H9 (cell line): ENCODE data around the gene BZW1. TPM values are rescaled to one million over a fixed set of nuclear protein-coding genes. Genes with fewer than 3 reads are reported as not detected.

Experiments used
- DNase-seq: peaks from one replicate; pipeline ENCODE4 v3.0.0-alpha.2; 2017
- H2AFZ ChIP-seq: one replicate; pipeline ENCODE4 v1.6.1; 2013; ENCODE audit warnings: mild to moderate bottlenecking, low read length, control low read depth, moderate library complexity
- H2AK5ac ChIP-seq: 2 replicates; pipeline ENCODE4 v1.6.1; 2013; ENCODE audit warnings: low read length, control low read depth, mixed read lengths; ENCODE audit not compliant: insufficient read length
- H2BK120ac ChIP-seq: one replicate; pipeline ENCODE4 v1.6.1; 2013; ENCODE audit warnings: low read depth, mild to moderate bottlenecking, low read length, control low read depth, inconsistent platforms; ENCODE audit not compliant: poor library complexity, severe bottlenecking
- H2BK12ac ChIP-seq: 2 replicates; pipeline ENCODE4 v1.6.1; 2013; ENCODE audit warnings: low read length, control low read depth, mixed read lengths, low read depth; ENCODE audit not compliant: insufficient read length
- H2BK15ac ChIP-seq: 2 replicates; pipeline ENCODE4 v1.6.1; 2013; ENCODE audit warnings: low read depth, low read length, control low read depth
- H2BK20ac ChIP-seq: one replicate; pipeline ENCODE4 v1.6.1; 2013; ENCODE audit warnings: low read depth, mild to moderate bottlenecking, low read length, control low read depth, inconsistent platforms; ENCODE audit not compliant: poor library complexity, severe bottlenecking
- H2BK5ac ChIP-seq: 2 replicates; pipeline ENCODE4 v1.6.1; 2013; ENCODE audit warnings: low read length, control low read depth, mixed read lengths; ENCODE audit not compliant: insufficient read length
- H3K14ac ChIP-seq: 2 replicates; pipeline ENCODE4 v1.6.1; 2013; ENCODE audit warnings: low read length, control low read depth; ENCODE audit not compliant: insufficient read depth
- H3K18ac ChIP-seq: 2 replicates; pipeline ENCODE4 v1.6.1; 2013; ENCODE audit warnings: low read depth, mild to moderate bottlenecking, mixed read lengths, low read length, control low read depth; ENCODE audit not compliant: insufficient read length
- H3K23ac ChIP-seq: 2 replicates; pipeline ENCODE4 v1.6.1; 2013; ENCODE audit warnings: low read length, control low read depth, mixed read lengths, low read depth; ENCODE audit not compliant: insufficient read length
- H3K23me2 ChIP-seq: 2 replicates; pipeline ENCODE4 v1.6.1; 2013; ENCODE audit warnings: low read depth, mild to moderate bottlenecking, mixed read lengths, low read length, control low read depth; ENCODE audit not compliant: insufficient read length, poor library complexity, severe bottlenecking
- H3K27ac ChIP-seq: 2 replicates; pipeline ENCODE4 v1.5.1; 2013; ENCODE audit warnings: low read length, control low read depth, mixed read lengths, low read depth; ENCODE audit not compliant: insufficient read length
- H3K27me3 ChIP-seq: 2 replicates; pipeline ENCODE4 v1.6.1; 2013; ENCODE audit warnings: low read length, control low read depth, inconsistent platforms; ENCODE audit not compliant: insufficient read depth
- H3K4ac ChIP-seq: 2 replicates; pipeline ENCODE4 v1.6.1; 2013; ENCODE audit warnings: low read depth, mild to moderate bottlenecking, control low read depth, inconsistent platforms, low read length, moderate library complexity
- H3K4me1 ChIP-seq: 2 replicates; pipeline ENCODE4 v1.6.1; 2013; ENCODE audit warnings: low read length, control low read depth, inconsistent platforms; ENCODE audit not compliant: insufficient read depth
- H3K4me2 ChIP-seq: 2 replicates; pipeline ENCODE4 v1.6.1; 2013; ENCODE audit warnings: low read length, control low read depth, mixed read lengths; ENCODE audit not compliant: insufficient read length, insufficient read depth
- H3K56ac ChIP-seq: 2 replicates; pipeline ENCODE4 v1.6.1; 2013; ENCODE audit warnings: low read depth, mild to moderate bottlenecking, mixed read lengths, low read length, control low read depth; ENCODE audit not compliant: insufficient read length
- H3K79me1 ChIP-seq: 2 replicates; pipeline ENCODE4 v1.6.1; 2013; ENCODE audit warnings: low read depth, mild to moderate bottlenecking, moderate library complexity, low read length, control low read depth, inconsistent platforms; ENCODE audit not compliant: insufficient read depth, poor library complexity, severe bottlenecking
- H3K79me2 ChIP-seq: 2 replicates; pipeline ENCODE4 v1.6.1; 2013; ENCODE audit warnings: low read length, control low read depth, inconsistent platforms; ENCODE audit not compliant: insufficient read depth
- H3K9ac ChIP-seq: 2 replicates; pipeline ENCODE4 v1.6.1; 2013; ENCODE audit warnings: low read length, control low read depth, mixed read lengths; ENCODE audit not compliant: insufficient read length; ENCODE audit errors: extremely low read depth
- H3K9me3 ChIP-seq: one replicate; pipeline ENCODE4 v1.6.1; 2013; ENCODE audit warnings: low read depth, low read length, inconsistent platforms; ENCODE audit not compliant: control insufficient read depth
- H3T11ph ChIP-seq: one replicate; pipeline ENCODE4 v1.6.1; 2013; ENCODE audit warnings: mild to moderate bottlenecking, low read length, control low read depth, inconsistent platforms
- H4K20me1 ChIP-seq: one replicate; pipeline ENCODE4 v1.6.1; 2013; ENCODE audit not compliant: control insufficient read depth, insufficient read length, insufficient read depth
- H4K5ac ChIP-seq: 2 replicates; pipeline ENCODE4 v1.6.1; 2013; ENCODE audit warnings: low read depth, mild to moderate bottlenecking, mixed read lengths, low read length, control low read depth; ENCODE audit not compliant: insufficient read length
- H4K8ac ChIP-seq: replicated peaks from 2 replicates; pipeline ENCODE4 v1.6.1; 2013; ENCODE audit warnings: low read length, control low read depth, mixed read lengths, low read depth; ENCODE audit not compliant: insufficient read length
- H4K91ac ChIP-seq: 2 replicates; pipeline ENCODE4 v1.6.1; 2013; ENCODE audit warnings: low read depth, mild to moderate bottlenecking, moderate library complexity, mixed read lengths, low read length, control low read depth; ENCODE audit not compliant: insufficient read length
- H3K27ac Mint-ChIP-seq, 3 experiments: 2 replicates in 2 of 3; 3 replicates in 1 of 3; pipeline ENCODE4 v1.8.0; 2020 to 2021; ENCODE audit warnings: mixed read lengths in 3 of 3, mild to moderate bottlenecking in 1 of 3, moderate library complexity in 1 of 3
- H3K27me3 Mint-ChIP-seq: 2 replicates; pipeline ENCODE4 v1.8.0; 2021; ENCODE audit warnings: low read depth, mild to moderate bottlenecking, moderate library complexity, mixed read lengths
- H3K36me3 Mint-ChIP-seq, 3 experiments: 2 replicates in 2 of 3; 3 replicates in 1 of 3; pipeline ENCODE4 v1.8.0; 2020 to 2021; ENCODE audit warnings: low read depth in 3 of 3, mixed read lengths in 3 of 3; ENCODE audit not compliant: insufficient read depth in 1 of 3
- H3K4me1 Mint-ChIP-seq, 2 experiments: 2 replicates each; pipeline ENCODE4 v1.8.0; 2020; ENCODE audit warnings: mixed read lengths in 2 of 2
- H3K4me3 Mint-ChIP-seq, 2 experiments: 2 replicates in 1 of 2; 3 replicates in 1 of 2; pipeline ENCODE4 v1.8.0; 2020 to 2021; ENCODE audit warnings: mild to moderate bottlenecking in 2 of 2, mixed read lengths in 2 of 2, moderate library complexity in 1 of 2
- H3K9me3 Mint-ChIP-seq, 2 experiments: 2 replicates in 1 of 2; 3 replicates in 1 of 2; pipeline ENCODE4 v1.8.0; 2020; ENCODE audit warnings: mild to moderate bottlenecking in 2 of 2, mixed read lengths in 2 of 2, moderate library complexity in 1 of 2
- WGBS: extraction: QIAGEN DNeasy Blood & Tissue Kit; methylation state at CpG from one replicate; pipeline ENCODE4 v1.1.7; 2013; ENCODE audit warnings: missing lambda C conversion rate, low lambda C conversion rate, mixed read lengths; ENCODE audit not compliant: insufficient read length; ENCODE audit errors: extremely low coverage; 5-methylcytosine and 5-hydroxymethylcytosine counted together
- total RNA-seq: library from RNA; stranded (reverse); gene quantifications from 2 replicates; pipeline ENCODE4 v1.2.1, GENCODE V29; 2021
- TF ChIP-seq, protein P1 (sequence below): fragments of 200-600 bp; sonication (generic); conservative IDR thresholded peaks from 3 replicates; pipeline ENCODE4 v1.8.0; 2021; ENCODE audit warnings: antibody characterized with exemption, mild to moderate bottlenecking

The BZW1 gene
- total RNA-seq, 1 experiment from 2014 or later, result 370 TPM

DNA sequence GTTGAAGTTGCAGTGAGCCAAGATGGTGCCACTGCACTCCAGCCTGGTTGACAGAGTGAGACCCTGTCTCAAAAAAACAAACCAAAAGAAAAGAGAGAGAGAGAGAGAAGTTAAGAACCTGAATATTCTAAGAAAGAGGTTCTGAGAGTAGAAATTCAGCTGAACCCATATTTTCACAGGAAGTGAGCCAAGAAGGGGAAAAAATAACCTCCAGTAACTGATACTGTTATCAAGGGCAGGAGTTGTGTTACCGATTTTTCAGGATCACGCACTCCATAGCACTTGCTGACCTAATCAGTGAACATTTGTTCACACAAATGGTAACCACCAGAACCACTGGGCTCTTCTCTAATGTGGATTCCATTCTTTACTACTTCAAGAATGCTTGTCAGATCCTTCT is 39.1 kb upstream of the BZW1 start:
- no peak overlapping the region for H4K8ac ChIP-seq
- H3K27ac ChIP-seq, result no peak overlapping the region
- Mint-ChIP-seq H3K4me1 (peaks cover 5 to 12% of the 10 kb centered on the region in 2 experiments), H3K4me3 (no peak overlapping the region), H3K9me3 (peaks cover 9 to 10% of the 10 kb centered on the region in 2 experiments), H3K27me3 (peaks cover 2% of the 10 kb centered on the region; the same call in 1 of the 2 replicates), H3K36me3 (peaks cover 0 to 9% (median 0%) of the 10 kb centered on the region in 3 experiments; a peak in 2 of 7 replicates), H3K27ac (no peak overlapping the region)
- no peak overlapping the region for H2BK120ac ChIP-seq
- no peak for DNase-seq
- no peak overlapping the region for H4K91ac ChIP-seq
- H3K23ac ChIP-seq, result no peak overlapping the region
- no peaks in the 10 kb centered on the region for H3K23me2 ChIP-seq
- no peak overlapping the region for H3K56ac ChIP-seq
- no peak overlapping the region for H3K18ac ChIP-seq
- H4K5ac ChIP-seq, result no peak overlapping the region
- no peaks in the 10 kb centered on the region for H3K4me1 ChIP-seq
- H3K4me2 ChIP-seq, result no peak overlapping the region
- H3K4ac ChIP-seq, result no peak overlapping the region
- no peaks in the 10 kb centered on the region for H3K79me1 ChIP-seq
- H3K9ac ChIP-seq, result no peak overlapping the region
- TF ChIP-seq, protein P1, sequence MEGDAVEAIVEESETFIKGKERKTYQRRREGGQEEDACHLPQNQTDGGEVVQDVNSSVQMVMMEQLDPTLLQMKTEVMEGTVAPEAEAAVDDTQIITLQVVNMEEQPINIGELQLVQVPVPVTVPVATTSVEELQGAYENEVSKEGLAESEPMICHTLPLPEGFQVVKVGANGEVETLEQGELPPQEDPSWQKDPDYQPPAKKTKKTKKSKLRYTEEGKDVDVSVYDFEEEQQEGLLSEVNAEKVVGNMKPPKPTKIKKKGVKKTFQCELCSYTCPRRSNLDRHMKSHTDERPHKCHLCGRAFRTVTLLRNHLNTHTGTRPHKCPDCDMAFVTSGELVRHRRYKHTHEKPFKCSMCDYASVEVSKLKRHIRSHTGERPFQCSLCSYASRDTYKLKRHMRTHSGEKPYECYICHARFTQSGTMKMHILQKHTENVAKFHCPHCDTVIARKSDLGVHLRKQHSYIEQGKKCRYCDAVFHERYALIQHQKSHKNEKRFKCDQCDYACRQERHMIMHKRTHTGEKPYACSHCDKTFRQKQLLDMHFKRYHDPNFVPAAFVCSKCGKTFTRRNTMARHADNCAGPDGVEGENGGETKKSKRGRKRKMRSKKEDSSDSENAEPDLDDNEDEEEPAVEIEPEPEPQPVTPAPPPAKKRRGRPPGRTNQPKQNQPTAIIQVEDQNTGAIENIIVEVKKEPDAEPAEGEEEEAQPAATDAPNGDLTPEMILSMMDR, result no peak
- H3K14ac ChIP-seq, result no peak overlapping the region
- H2BK5ac ChIP-seq, result no peak overlapping the region
- H3K9me3 ChIP-seq, result no peaks in the 10 kb centered on the region
- no CpG with 5 or more reads among the region's 2 CpGs for WGBS
- H2AK5ac ChIP-seq, result no peak overlapping the region
- H3K79me2 ChIP-seq, result no peaks in the 10 kb centered on the region
- no peak overlapping the region for H2BK20ac ChIP-seq
- no peak overlapping the region for H3T11ph ChIP-seq
- no peak overlapping the region for H2BK12ac ChIP-seq
- no peaks in the 10 kb centered on the region for H4K20me1 ChIP-seq
- H3K27me3 ChIP-seq, result no peaks in the 10 kb centered on the region
- no peak overlapping the region for H2AFZ ChIP-seq
- no peak overlapping the region for H2BK15ac ChIP-seq
